Liver (tissue), 9 donors: Measurements from ENCODE around the gene RARG. TPM values are rescaled to one million over a fixed set of nuclear protein-coding genes. Genes with fewer than 3 reads are reported as not detected.

Source experiments
- DNase-seq: peaks from one replicate; pipeline ENCODE4 v3.0.0-alpha.2; 2017; ENCODE audit warnings: low spot score
- H3K27ac ChIP-seq, 2 donors: one replicate each; pipeline ENCODE4 v1.7.0; 2013; ENCODE audit warnings: inconsistent platforms in 2 of 2, low read length in 2 of 2, control low read depth in 1 of 2, low read depth in 1 of 2, mild to moderate bottlenecking in 1 of 2
- H3K27me3 ChIP-seq, 4 donors: one replicate each; pipeline versions ENCODE4 v1.6.1 to v1.7.0; 2013; ENCODE audit warnings: low read length in 3 of 4, inconsistent platforms in 1 of 4, mild to moderate bottlenecking in 1 of 4, moderate library complexity in 1 of 4; ENCODE audit not compliant: control insufficient read depth in 4 of 4, insufficient read depth in 4 of 4
- H3K36me3 ChIP-seq, 4 donors: one replicate each; pipeline versions ENCODE4 v1.6.1 to v1.7.0; 2013; ENCODE audit warnings: low read length in 3 of 4, mild to moderate bottlenecking in 3 of 4, low read depth in 1 of 4, moderate library complexity in 1 of 4; ENCODE audit not compliant: control insufficient read depth in 4 of 4, insufficient read depth in 3 of 4
- H3K4me1 ChIP-seq, 4 donors: one replicate each; pipeline versions ENCODE4 v1.6.1 to v1.7.0; 2013; ENCODE audit warnings: low read length in 3 of 4, mild to moderate bottlenecking in 3 of 4, moderate library complexity in 1 of 4; ENCODE audit not compliant: control insufficient read depth in 4 of 4, insufficient read depth in 4 of 4
- H3K4me3 ChIP-seq, 3 donors: one replicate each; pipeline versions ENCODE4 v1.6.1 to v1.7.0; 2013; ENCODE audit warnings: low read length in 3 of 3, control low read depth in 1 of 3, low read depth in 1 of 3, mild to moderate bottlenecking in 1 of 3
- H3K9ac ChIP-seq, 2 donors: one replicate each; pipeline ENCODE4 v1.7.0; 2013; ENCODE audit warnings: low read length in 2 of 2, mild to moderate bottlenecking in 2 of 2, moderate library complexity in 2 of 2, control low read depth in 1 of 2, low read depth in 1 of 2
- H3K9me3 ChIP-seq, 4 donors: one replicate each; pipeline versions ENCODE4 v1.6.1 to v1.7.0; 2013; ENCODE audit warnings: low read length in 3 of 4; ENCODE audit not compliant: control insufficient read depth in 4 of 4
- HNF4A ChIP-seq, 2 donors: conservative IDR thresholded peaks; 2 replicates each; pipeline ENCODE4 v1.6.1; 2016; ENCODE audit warnings: antibody characterized with exemption in 2 of 2, mild to moderate bottlenecking in 2 of 2
- JUND ChIP-seq, 2 donors: IDR thresholded peaks; 2 replicates each; pipeline ENCODE4 v1.6.1; 2016; ENCODE audit warnings: antibody characterized with exemption in 2 of 2
- NR2F2 ChIP-seq: IDR thresholded peaks from 2 replicates; pipeline ENCODE4 v1.6.1; 2016; ENCODE audit warnings: antibody characterized with exemption
- RAD21 ChIP-seq, 2 donors: IDR thresholded peaks; 2 replicates each; pipeline ENCODE4 v1.6.1; 2016; ENCODE audit warnings: antibody characterized with exemption in 2 of 2, mild to moderate bottlenecking in 2 of 2
- RXRA ChIP-seq, 2 donors: IDR thresholded peaks; 2 replicates each; pipeline ENCODE4 v1.6.1; 2017 to 2018; ENCODE audit warnings: antibody characterized with exemption in 2 of 2, mild to moderate bottlenecking in 1 of 2
- TAF1 ChIP-seq: conservative IDR thresholded peaks from 2 replicates; pipeline ENCODE4 v1.6.1; 2016; ENCODE audit warnings: antibody characterized with exemption, mild to moderate bottlenecking
- YY1 ChIP-seq: IDR thresholded peaks from 2 replicates; pipeline ENCODE4 v1.6.1; 2016; ENCODE audit warnings: antibody characterized with exemption, mild to moderate bottlenecking
- WGBS: extraction: QIAGEN DNeasy Blood & Tissue Kit; methylation state at CpG from one replicate; pipeline ENCODE4 v1.1.7; 2013; 5-methylcytosine and 5-hydroxymethylcytosine counted together
- polyA plus RNA-seq, 2 donors: library from polyadenylated mRNA; stranded (reverse) in 1 of 2; unstranded in 1 of 2; fragments of 200-250 nt in 1 of 2; fragments of >200 nt in 1 of 2; fragmentation: Nextera tagmentation in 1 of 2; extraction: Ambion mirVana in 1 of 2; gene quantifications; one replicate each; pipeline versions ENCODE4 v1.2.1 to v1.2.3, GENCODE V29; 2013 to 2015
- total RNA-seq, 2 donors: library from RNA; depleted of rRNA; stranded (reverse); fragments of >200 nt; gene quantifications; one replicate each; pipeline ENCODE4 v1.2.3, GENCODE V29; 2014
- TF ChIP-seq, protein P1 (sequence below): IDR thresholded peaks from 2 replicates; pipeline ENCODE4 v1.6.1; 2016; ENCODE audit warnings: antibody characterized with exemption, mild to moderate bottlenecking
- TF ChIP-seq, protein P2 (sequence below): IDR thresholded peaks from 2 replicates; pipeline ENCODE4 v1.6.1; 2016; ENCODE audit warnings: antibody characterized with exemption
- TF ChIP-seq, protein P3 (sequence below): IDR thresholded peaks from 2 replicates; pipeline ENCODE4 v1.6.1; 2016; ENCODE audit warnings: antibody characterized with exemption
- TF ChIP-seq, protein P4 (sequence below): fragments of 150-350 bp; IDR thresholded peaks from 2 replicates; pipeline ENCODE4 v1.5.1; 2017; ENCODE audit warnings: improper control_type of control experiment, low read depth, low read length; ENCODE audit not compliant: missing input control
- donor health status: healthy.
- donor health status: healthy.
- donor health status: healthy.
- donor health status: healthy.
- donor health status: healthy.

RARG gene
- total and polyA plus RNA-seq, 4 donors = 1.7 to 3.1 (median 2.7) TPM

GRCh38 chr12:53213348-53213747, 18.7 kb downstream of the RARG start (continued):
- no peak for TF ChIP-seq HNF4A (conservative IDR thresholded peaks at IDR 0.05)
- TF ChIP-seq, protein P1, sequence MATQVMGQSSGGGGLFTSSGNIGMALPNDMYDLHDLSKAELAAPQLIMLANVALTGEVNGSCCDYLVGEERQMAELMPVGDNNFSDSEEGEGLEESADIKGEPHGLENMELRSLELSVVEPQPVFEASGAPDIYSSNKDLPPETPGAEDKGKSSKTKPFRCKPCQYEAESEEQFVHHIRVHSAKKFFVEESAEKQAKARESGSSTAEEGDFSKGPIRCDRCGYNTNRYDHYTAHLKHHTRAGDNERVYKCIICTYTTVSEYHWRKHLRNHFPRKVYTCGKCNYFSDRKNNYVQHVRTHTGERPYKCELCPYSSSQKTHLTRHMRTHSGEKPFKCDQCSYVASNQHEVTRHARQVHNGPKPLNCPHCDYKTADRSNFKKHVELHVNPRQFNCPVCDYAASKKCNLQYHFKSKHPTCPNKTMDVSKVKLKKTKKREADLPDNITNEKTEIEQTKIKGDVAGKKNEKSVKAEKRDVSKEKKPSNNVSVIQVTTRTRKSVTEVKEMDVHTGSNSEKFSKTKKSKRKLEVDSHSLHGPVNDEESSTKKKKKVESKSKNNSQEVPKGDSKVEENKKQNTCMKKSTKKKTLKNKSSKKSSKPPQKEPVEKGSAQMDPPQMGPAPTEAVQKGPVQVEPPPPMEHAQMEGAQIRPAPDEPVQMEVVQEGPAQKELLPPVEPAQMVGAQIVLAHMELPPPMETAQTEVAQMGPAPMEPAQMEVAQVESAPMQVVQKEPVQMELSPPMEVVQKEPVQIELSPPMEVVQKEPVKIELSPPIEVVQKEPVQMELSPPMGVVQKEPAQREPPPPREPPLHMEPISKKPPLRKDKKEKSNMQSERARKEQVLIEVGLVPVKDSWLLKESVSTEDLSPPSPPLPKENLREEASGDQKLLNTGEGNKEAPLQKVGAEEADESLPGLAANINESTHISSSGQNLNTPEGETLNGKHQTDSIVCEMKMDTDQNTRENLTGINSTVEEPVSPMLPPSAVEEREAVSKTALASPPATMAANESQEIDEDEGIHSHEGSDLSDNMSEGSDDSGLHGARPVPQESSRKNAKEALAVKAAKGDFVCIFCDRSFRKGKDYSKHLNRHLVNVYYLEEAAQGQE = no peak

- Histone ChIP-seq H3K36me3 (no peaks in the 10 kb centered on the region), H3K4me3 (no peak overlapping the region)
Measured at GRCh38 chr12:53212931-53213330, 19.1 kb downstream of the RARG start.

DNA sequence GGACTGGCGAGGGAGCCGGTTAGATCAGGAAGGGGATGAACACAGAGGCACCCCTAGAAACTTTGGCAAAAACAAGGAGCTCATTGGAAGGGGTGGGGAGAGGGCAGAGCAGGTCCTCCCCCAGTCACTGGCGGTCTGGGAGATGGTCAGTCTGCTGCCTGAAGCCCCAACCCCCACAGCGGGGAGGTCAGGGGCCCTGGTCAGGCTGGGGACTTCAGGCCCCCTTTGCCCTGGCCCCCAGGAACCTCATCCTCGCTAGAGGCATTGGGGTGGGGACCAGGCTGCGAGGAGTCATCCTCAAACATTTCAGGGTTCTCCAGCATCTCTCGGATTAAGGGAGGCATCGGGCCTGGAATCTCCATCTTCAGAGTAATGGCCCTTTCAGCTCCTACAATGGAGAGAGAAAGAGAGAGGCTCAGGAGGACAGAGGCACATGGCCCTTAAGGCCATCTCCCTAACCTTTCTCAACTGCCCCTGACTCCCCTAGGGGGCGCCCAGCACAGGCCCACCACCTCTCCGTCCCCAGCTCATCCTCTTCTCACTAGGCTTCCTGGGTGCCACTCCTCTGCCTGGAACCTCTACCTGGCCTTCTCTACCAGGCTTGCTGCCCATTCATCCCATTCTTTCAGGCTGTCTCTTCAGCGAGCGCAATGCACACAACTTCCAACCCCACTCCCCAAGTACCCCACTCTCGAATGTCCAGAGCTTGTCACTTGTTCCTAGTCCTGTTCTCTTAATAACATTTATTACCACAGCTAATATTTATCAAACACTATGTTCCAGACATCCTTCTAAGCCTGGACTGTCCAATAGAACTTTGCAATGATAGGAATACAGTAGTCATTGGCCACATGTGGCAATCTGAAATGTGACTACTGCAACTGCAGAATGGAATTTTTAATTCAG, 20.3 kb downstream of the RARG start:
- Histone ChIP-seq H3K27ac (no peak overlapping the region), H3K4me3 (no peak overlapping the region), H3K4me1 (peaks cover 0 to 24% (median 0%) of the 10 kb centered on the region in 4 donors), H3K36me3 (no peaks in the 10 kb centered on the region), H3K9ac (no peak overlapping the region), H3K9me3 (no peaks in the 10 kb centered on the region), H3K27me3 (no peaks in the 10 kb centered on the region)
- 87% methylated on average over 13 of the region's 13 CpGs for WGBS
- TF ChIP-seq, protein P2, sequence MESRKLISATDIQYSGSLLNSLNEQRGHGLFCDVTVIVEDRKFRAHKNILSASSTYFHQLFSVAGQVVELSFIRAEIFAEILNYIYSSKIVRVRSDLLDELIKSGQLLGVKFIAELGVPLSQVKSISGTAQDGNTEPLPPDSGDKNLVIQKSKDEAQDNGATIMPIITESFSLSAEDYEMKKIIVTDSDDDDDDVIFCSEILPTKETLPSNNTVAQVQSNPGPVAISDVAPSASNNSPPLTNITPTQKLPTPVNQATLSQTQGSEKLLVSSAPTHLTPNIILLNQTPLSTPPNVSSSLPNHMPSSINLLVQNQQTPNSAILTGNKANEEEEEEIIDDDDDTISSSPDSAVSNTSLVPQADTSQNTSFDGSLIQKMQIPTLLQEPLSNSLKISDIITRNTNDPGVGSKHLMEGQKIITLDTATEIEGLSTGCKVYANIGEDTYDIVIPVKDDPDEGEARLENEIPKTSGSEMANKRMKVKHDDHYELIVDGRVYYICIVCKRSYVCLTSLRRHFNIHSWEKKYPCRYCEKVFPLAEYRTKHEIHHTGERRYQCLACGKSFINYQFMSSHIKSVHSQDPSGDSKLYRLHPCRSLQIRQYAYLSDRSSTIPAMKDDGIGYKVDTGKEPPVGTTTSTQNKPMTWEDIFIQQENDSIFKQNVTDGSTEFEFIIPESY = no peak
- no peak for TF ChIP-seq TAF1
- TF ChIP-seq RAD21 (IDR thresholded peaks at IDR 0.05) = peak in 1 of 2 donors; percentile 14
- no peak for TF ChIP-seq JUND (IDR thresholded peaks at IDR 0.05)
- TF ChIP-seq, protein P3, sequence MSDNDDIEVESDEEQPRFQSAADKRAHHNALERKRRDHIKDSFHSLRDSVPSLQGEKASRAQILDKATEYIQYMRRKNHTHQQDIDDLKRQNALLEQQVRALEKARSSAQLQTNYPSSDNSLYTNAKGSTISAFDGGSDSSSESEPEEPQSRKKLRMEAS = no peak
- DNase-seq = no peak

More at GRCh38 chr12:53212931-53213330, 19.1 kb downstream of the RARG start:
- TF ChIP-seq, protein P4, sequence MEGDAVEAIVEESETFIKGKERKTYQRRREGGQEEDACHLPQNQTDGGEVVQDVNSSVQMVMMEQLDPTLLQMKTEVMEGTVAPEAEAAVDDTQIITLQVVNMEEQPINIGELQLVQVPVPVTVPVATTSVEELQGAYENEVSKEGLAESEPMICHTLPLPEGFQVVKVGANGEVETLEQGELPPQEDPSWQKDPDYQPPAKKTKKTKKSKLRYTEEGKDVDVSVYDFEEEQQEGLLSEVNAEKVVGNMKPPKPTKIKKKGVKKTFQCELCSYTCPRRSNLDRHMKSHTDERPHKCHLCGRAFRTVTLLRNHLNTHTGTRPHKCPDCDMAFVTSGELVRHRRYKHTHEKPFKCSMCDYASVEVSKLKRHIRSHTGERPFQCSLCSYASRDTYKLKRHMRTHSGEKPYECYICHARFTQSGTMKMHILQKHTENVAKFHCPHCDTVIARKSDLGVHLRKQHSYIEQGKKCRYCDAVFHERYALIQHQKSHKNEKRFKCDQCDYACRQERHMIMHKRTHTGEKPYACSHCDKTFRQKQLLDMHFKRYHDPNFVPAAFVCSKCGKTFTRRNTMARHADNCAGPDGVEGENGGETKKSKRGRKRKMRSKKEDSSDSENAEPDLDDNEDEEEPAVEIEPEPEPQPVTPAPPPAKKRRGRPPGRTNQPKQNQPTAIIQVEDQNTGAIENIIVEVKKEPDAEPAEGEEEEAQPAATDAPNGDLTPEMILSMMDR = no peak
- TF ChIP-seq TAF1 (no peak), YY1 (no peak), NR2F2 (no peak), HNF4A (conservative IDR thresholded peaks at IDR 0.05) (no peak), RXRA (IDR thresholded peaks at IDR 0.05) (no peak)
- TF ChIP-seq, protein P3 = no peak
- peaks cover 0 to 27% (median 0%) of the 10 kb centered on the region in 4 donors for H3K4me1 ChIP-seq
- H3K9ac ChIP-seq = no peak overlapping the region
- WGBS = 36% methylated on average over 12 of the region's 12 CpGs
- H3K27me3 ChIP-seq = no peaks in the 10 kb centered on the region
- no peak for DNase-seq
- no peak overlapping the region for H3K27ac ChIP-seq
- H3K9me3 ChIP-seq = no peaks in the 10 kb centered on the region
